SK-N-MC (cell line): ENCODE results near the gene EXOSC6.
"Not testable (repeated sequence)": the region's sequence is repeated elsewhere in the genome, so short reads cannot be mapped to it uniquely, and the experiment has no call there.

Experiments used
- DNase-seq: peaks from one replicate; pipeline ENCODE4 v3.0.0-alpha.2; 2011; ENCODE audit warnings: low read depth, low spot score
- H3K27ac ChIP-seq: fragments of 200-600 bp; sonication (generic); 2 replicates; pipeline ENCODE4 v1.5.1; 2016; ENCODE audit warnings: mixed run types
- H3K36me3 ChIP-seq: fragments of 200-600 bp; sonication (generic); 2 replicates; pipeline ENCODE4 v1.6.1; 2017; ENCODE audit warnings: antibody characterized with exemption, low read length, mixed read lengths; ENCODE audit not compliant: insufficient read depth
- H3K4me3 ChIP-seq: fragments of 200-600 bp; sonication (generic); 2 replicates; pipeline ENCODE4 v1.5.1; 2016
- H3K9ac ChIP-seq: fragments of 200-600 bp; sonication (generic); 2 replicates; pipeline ENCODE4 v1.8.0; 2017; ENCODE audit warnings: mixed run types, mixed read lengths; ENCODE audit not compliant: insufficient read length
- H3K9me3 ChIP-seq: fragments of 200-600 bp; sonication (generic); 2 replicates; pipeline ENCODE4 v1.6.1; 2017; ENCODE audit warnings: low read depth, mild to moderate bottlenecking, antibody characterized with exemption, low read length, moderate library complexity, mixed read lengths
- EZH2 ChIP-seq: fragments of 200-600 bp; sonication (generic); IDR thresholded peaks from one replicate; pipeline ENCODE4 v1.6.1; 2017; ENCODE audit warnings: antibody characterized with exemption
- FOXP2 ChIP-seq: optimal IDR thresholded peaks from 2 replicates; pipeline ENCODE3; 2011; ENCODE audit warnings: mild to moderate bottlenecking, moderate library complexity; ENCODE audit not compliant: insufficient read depth; ENCODE audit errors: extremely low read length, control extremely low read depth
- POLR2AphosphoS5 ChIP-seq: IDR thresholded peaks from 2 replicates; pipeline ENCODE4 v1.6.1; 2012; ENCODE audit warnings: mild to moderate bottlenecking, low read depth, low read length, borderline replicate concordance

The EXOSC6 gene

DNA sequence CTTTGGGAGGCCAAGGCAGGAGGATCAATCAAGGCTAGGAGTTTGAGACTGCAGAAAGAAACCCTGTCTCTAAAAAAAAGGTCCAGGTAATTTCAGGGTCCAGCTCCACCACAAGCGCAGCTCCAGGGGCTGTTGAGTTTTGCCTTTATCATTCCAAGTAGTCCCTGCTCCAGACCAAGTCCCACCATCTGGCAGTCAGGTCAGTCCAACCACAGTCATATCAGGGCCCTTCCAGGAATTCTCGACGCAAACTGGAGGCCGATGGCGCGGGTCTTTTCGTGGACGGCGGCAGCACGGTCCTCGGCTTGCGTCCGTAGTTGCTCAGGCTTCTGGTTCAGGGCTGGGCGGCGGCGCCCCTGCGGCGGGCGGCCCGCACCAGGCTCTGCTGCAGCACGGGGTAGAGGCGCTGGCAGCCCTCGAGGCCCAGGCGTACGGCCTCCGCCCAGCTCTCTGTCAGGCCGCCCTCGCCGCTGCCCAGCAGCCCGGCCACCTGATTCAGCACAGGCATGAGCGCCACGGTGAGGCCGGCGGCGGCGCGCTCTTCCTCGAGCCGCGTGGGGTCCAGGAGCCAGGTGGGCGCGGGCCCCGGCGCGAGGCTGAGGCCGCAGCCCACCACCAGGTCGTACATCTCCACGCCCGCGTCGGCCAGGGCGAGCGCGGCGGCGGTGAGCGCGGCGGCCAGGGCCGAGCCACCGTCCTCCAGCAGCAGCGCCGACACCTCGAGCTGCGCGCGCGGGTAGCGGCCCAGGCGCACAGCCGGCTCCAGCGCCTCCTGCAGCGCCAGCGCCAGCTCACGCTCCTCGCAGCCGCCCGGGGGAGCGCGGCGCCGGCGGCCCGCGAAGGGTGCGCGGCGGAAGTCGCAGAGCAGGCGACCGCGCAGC, 752 bp downstream of the EXOSC6 start:
- H3K9ac ChIP-seq: peak overlapping the region; percentile 71
- TF ChIP-seq EZH2 (no peak), FOXP2 (no peak), POLR2AphosphoS5 (no peak)
- peak overlapping the region; percentile 13; the same call in 1 of the 2 replicates for H3K27ac ChIP-seq
- no peak for DNase-seq
- H3K4me3 ChIP-seq: peak overlapping the region; percentile 79
- peaks cover 32% of the 10 kb centered on the region; the same call in 1 of the 2 replicates for H3K36me3 ChIP-seq
- H3K9me3 ChIP-seq: no peaks in the 10 kb centered on the region

DNA sequence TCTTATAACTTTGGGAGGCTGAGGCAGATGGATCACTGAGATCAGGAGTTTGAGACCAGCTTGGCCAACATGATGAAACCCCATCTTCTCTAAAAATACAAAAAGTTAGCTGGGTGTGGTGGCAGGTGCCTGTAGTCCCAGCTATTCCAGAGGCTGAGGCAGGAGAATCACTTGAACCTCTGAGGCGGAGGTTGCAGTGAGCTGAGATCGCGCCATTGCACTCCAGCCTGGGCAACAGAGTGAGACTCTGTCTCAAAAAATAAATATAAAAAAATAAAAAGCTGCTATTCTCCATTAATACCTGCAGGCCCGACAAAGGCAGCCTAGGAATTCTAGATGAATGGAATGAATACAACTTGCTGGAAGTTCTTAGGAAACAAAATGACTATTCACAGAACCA, 2.0 kb downstream of the EXOSC6 start:
- not testable (repeated sequence) for H3K9me3 ChIP-seq, H3K4me3 ChIP-seq, H3K9ac ChIP-seq, H3K27ac ChIP-seq, DNase-seq
- H3K36me3 ChIP-seq: peaks cover 23% of the 10 kb centered on the region; the same call in 1 of the 2 replicates

DNA sequence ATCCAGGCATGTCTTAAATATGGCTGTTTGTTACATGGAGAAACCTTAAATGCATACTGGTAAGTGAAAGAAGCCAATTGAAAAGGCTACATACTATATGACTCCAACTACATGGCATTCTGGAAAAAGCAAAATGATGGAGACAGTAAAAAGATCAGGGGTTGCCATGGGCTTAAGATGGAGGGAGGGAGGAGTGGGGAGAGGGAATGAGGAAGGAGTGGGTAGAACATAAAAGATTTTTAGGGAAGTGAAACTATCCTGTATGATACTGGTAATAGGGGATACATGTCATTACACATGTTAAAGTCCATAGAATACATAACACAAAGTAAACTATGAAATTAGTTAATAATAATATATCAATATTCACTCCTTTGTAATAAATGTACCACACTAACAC, 13.0 kb downstream of the EXOSC6 start:
- not testable (repeated sequence) for DNase-seq, H3K9ac ChIP-seq, H3K4me3 ChIP-seq, H3K9me3 ChIP-seq, H3K27ac ChIP-seq, H3K36me3 ChIP-seq

DNA sequence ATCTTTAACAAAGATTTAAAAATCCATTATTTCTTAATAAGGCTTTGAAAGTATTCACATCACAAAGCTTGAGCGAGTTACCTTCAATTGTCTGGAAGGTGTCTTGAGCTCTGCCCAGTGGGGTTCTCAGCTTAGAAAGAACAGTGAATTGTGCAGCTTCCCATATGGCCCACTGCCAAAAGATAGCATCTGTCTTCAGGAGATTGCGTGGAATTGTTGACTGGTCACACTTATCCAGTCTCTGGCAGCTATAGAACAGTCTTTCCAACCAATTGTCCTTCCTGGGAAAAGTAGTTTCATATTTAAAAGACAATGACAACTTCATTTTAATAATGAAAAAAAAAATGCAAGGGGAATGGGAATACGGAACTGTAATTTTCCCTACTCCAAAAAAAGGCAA, 19.9 kb downstream of the EXOSC6 start:
- H3K27ac ChIP-seq, DNase-seq, H3K9ac ChIP-seq, H3K36me3 ChIP-seq, H3K4me3 ChIP-seq, H3K9me3 ChIP-seq: not testable (repeated sequence)

DNA sequence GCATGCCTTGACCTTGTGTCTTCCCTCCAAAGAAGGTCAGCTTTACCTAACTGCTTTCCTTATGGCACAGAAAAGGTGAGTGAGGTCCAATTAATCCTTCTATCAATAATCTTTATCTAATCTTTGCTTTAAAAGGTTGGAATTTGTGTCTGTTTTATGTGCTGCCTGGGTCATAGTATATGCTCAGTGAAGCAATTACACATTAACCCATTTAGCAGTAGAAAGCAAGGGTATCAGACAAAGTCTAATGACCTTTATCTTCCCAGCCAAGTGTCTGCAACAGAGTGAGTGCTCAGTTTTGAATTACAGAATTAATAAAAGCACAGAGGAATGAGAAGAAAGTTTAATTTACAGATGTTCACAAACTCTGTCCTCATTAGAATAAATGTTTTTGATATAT, 25.7 kb downstream of the EXOSC6 start:
- not testable (repeated sequence) for H3K9ac ChIP-seq, H3K4me3 ChIP-seq, H3K27ac ChIP-seq, DNase-seq, H3K9me3 ChIP-seq, H3K36me3 ChIP-seq

DNA sequence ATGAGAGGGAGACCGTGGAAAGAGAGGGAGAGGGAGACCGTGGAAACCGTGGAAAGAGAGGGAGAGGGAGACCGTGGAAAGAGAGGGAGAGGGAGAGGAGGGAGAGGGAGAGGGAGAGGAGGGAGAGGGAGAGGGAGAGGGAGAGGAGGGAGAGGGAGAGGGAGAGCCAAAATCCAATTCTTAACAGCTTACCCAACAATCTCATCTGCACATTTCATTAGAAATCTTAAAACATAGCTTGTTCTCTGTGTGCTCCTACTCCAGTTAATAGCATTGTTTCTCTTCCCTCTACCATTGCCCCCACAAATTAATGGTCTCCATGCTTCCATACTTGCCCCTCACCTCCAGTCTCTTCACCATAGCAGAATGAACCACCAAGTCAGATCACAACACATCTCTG, 26.3 kb downstream of the EXOSC6 start:
- DNase-seq, H3K36me3 ChIP-seq, H3K27ac ChIP-seq, H3K4me3 ChIP-seq, H3K9me3 ChIP-seq, H3K9ac ChIP-seq: not testable (repeated sequence)

DNA sequence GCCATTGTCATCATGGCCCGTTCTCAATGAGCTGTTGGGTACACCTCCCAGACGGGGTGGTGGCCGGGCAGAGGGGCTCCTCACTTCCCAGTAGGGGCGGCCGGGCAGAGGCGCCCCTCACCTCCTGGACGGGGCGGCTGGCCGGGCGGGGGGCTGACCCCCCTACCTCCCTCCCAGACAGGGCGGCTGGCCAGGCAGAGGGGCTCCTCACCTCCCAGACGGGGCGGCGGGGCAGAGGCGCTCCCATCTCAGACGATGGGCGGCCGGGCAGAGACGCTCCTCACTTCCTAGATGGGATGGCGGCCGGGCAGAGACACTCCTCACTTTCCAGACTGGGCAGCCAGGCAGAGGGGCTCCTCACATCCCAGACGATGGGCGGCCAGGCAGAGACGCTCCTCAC, 27.1 kb downstream of the EXOSC6 start:
- not testable (repeated sequence) for H3K9me3 ChIP-seq, H3K9ac ChIP-seq, DNase-seq, H3K27ac ChIP-seq, H3K36me3 ChIP-seq, H3K4me3 ChIP-seq

DNA sequence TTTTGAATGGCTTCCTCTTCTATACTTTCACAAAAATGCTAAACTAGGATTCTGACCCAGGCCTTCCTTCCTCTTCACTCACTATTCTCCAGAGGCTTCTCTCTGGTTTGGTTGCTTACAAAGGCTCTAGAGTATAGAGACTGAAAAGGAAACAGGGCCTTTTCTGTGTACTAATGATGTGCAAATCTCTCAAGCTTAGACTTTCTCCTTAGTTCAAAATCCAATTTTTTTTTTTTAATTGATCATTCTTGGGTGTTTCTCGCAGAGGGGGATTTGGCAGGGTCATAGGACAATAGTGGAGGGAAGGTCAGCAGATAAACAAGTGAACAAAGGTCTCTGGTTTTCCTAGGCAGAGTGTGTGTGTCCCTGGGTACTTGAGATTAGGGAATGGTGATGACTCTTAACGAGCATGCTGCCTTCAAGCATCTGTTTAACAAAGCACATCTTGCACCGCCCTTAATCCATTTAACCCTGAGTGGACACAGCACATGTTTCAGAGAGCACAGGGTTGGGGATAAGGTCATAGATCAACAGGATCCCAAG, 27.7 kb downstream of the EXOSC6 start:
- H3K4me3 ChIP-seq, DNase-seq, H3K9ac ChIP-seq, H3K27ac ChIP-seq, H3K9me3 ChIP-seq, H3K36me3 ChIP-seq: not testable (repeated sequence)

DNA sequence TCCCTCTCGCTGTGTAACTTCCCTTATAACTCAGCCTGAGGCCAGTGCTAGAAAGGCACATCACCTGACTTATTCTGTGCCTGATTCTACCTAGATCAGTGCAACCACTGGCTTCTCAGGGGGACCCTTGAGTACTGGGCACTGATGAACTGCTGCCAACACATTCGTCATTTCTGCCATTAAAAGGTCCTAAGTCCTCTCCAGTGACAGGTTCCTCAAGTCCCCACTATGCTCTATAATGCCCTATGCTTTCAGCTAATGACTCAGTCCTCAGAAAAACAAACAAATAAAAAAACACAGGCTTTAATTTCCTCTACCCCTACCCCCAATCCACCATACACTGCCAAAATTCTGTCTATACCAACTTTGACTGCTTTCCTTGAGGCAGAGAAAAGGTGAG, 28.5 kb downstream of the EXOSC6 start:
- H3K27ac ChIP-seq: not testable (repeated sequence)

DNA sequence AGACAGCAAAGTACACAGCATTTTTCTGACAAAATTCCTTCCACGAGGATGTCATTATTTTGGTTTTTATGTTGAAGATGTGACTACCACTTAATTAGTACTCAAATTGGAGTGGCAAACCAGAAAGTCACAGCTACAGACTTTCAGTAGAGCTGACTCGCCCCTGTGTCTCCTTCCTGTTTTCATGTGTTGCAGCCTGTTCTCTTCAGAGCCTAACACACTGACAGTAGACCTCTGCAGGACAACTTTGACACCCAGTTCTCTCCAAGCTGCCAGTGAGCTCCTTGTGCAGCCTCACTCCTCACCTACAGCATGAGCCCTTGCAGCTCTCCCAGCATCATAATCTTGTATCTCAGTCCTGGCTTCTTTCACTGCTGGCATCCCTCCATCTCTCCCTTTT, 29.2 kb downstream of the EXOSC6 start:
- H3K27ac ChIP-seq, DNase-seq, H3K36me3 ChIP-seq, H3K9me3 ChIP-seq, H3K4me3 ChIP-seq, H3K9ac ChIP-seq: not testable (repeated sequence)

More for the DNA sequence above, 28.5 kb downstream of the EXOSC6 start:
- H3K4me3 ChIP-seq, H3K9ac ChIP-seq, DNase-seq, H3K9me3 ChIP-seq, H3K36me3 ChIP-seq: not testable (repeated sequence)

DNA sequence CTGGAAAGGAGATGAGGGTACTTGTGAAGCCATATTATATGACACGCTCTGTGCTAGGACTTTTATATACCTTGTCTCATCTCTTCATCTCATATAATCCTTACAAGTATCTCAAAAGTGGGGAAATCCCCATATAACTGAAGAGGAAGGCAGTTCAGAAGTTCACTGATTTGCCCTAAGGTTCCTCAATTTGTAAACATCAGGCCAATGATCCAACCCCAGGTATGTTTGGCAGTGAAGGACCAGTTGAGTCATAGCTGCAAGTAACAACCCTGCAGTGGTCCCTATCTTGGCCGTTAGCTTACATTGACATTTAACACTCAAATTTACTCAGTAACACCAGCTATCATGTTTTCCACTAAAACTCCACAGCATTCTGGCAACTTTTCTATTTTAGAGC, 33.2 kb downstream of the EXOSC6 start:
- not testable (repeated sequence) for H3K27ac ChIP-seq, H3K36me3 ChIP-seq, DNase-seq, H3K4me3 ChIP-seq, H3K9ac ChIP-seq, H3K9me3 ChIP-seq

DNA sequence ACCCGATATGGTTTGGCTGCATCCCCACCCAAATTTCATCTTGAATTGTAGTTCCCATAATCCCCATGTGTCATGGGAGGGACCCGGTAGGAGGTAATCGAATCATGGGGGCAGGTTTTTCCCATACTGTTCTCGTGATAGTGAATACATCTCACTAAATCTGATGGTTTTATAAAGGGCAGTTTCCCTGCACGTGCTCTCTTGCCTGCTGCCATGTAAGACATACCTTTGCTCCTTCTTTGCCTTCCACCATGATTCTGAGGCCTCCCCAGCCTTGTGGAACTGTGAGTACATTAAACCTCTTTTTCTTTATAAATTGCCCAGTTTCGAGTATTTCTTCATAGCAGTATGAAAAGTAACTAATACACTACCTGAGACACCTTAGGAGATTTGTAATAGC, 45.4 kb downstream of the EXOSC6 start:
- not testable (repeated sequence) for H3K9me3 ChIP-seq, H3K27ac ChIP-seq, DNase-seq, H3K36me3 ChIP-seq, H3K4me3 ChIP-seq, H3K9ac ChIP-seq

DNA sequence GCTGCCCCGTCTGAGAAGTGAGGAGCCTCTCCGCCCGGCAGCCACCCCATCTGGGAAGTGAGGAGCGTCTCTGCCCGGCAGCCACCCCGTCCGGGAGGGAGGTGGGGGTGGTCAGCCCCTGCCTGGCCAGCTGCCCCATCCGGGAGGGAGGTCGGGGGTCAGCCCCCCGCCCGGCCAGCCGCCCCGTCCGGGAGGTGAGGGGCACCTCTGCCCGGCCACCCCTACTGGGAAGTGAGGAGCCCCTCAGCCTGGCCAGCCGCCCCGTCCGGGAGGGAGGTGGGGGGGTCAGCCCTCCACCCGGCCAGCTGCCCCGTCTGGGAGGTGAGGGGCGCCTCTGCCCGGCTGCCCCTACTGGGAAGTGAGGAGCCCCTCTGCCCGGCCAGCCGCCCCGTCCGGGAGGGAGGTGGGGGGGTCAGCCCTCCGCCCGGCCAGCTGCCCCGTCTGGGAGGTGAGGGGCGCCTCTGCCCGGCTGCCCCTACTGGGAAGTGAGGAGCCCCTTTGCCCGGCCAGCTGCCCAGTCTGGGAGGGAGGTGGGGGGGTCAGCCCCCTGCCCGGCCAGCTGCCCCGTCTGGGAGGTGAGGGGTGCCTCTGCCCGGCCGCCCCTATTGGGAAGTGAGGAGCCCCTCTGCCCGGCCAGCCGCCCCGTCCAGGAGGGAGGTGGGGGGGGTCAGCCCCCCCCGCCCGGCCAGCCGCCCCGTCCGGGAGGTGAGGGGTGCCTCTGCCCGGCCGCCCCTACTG, 46.9 kb downstream of the EXOSC6 start:
- H3K27ac ChIP-seq, H3K4me3 ChIP-seq, H3K9me3 ChIP-seq, DNase-seq, H3K9ac ChIP-seq, H3K36me3 ChIP-seq: not testable (repeated sequence)
